ENCODE results near the gene HSPA1A. TPM values are rescaled to one million over a fixed set of nuclear protein-coding genes. Genes with fewer than 3 reads are reported as not detected.

HSPA1A gene
- total and polyA plus RNA-seq, 9 of the 15 experiments (the other 6 are each of a cell fraction or from before 2014, with no cell fraction given), result 2.2 to 273 (median 107) TPM

GRCh38 chr6:31794294-31794865 is 21.0 kb upstream of the HSPA1A start (continued):
- no peak for TF ChIP-seq CHD7 (IDR thresholded peaks at IDR 0.05; ENCODE audit: low read depth, low read length)
- no peak for TF ChIP-seq ZNF224 (CRISPR knock-in tag; IDR thresholded peaks at IDR 0.05)
- peak in 1 of 2 experiments; percentile 31; a peak in 2 of 4 replicates for TF ChIP-seq SIN3A (IDR thresholded peaks at IDR 0.05; ENCODE audit: borderline replicate concordance in 2 of 2, control insufficient read depth in 1 of 2, low read depth in 2 of 2, low read length in 2 of 2)
- peak; percentile 39; the same call in 1 of the 2 replicates for TF ChIP-seq ATF3 (IDR thresholded peaks at IDR 0.05)
- no peak for TF ChIP-seq ATF3 (CRISPR knock-in tag; conservative IDR thresholded peaks at IDR 0.05)
- TF ChIP-seq KDM1A (IDR thresholded peaks at IDR 0.05), result peak; percentile 68 to 73; a peak in 3 of 4 replicates
- peak; percentile 25; the same call in 1 of the 2 replicates for TF ChIP-seq PKNOX1 (IDR thresholded peaks at IDR 0.05)
- TF ChIP-seq E2F1 (CRISPR knock-in tag; IDR thresholded peaks at IDR 0.05), result no peak
- TF ChIP-seq WHSC1 (IDR thresholded peaks at IDR 0.05; ENCODE audit: low read length), result no peak
- no peak for TF ChIP-seq GABPB1 (CRISPR knock-in tag; IDR thresholded peaks at IDR 0.05)
